ENCODE data around the gene AATF.

The AATF gene

GRCh38 chr17:36977568-36977967 is 28.8 kb downstream of the AATF start:
- DNase-seq (ENCODE audit: low read depth in 2 of 2, low spot score in 1 of 2), result no peak

GRCh38 chr17:36978810-36979564 is 30.2 kb downstream of the AATF start:
- no peak for DNase-seq (ENCODE audit: low read depth in 2 of 2, low spot score in 1 of 2)

- DNase-seq (ENCODE audit: low read depth in 2 of 2, low spot score in 1 of 2), result no peak
Observed at GRCh38 chr17:36979565-36979941, 30.8 kb downstream of the AATF start.

- DNase-seq (ENCODE audit: low read depth in 2 of 2, low spot score in 1 of 2), result no peak
Observed at GRCh38 chr17:36980280-36980761, 31.6 kb downstream of the AATF start.

- DNase-seq (ENCODE audit: low read depth in 2 of 2, low spot score in 1 of 2), result no peak
Observed at GRCh38 chr17:36983618-36984017, 34.9 kb downstream of the AATF start.

- no peak for DNase-seq (ENCODE audit: low read depth in 2 of 2, low spot score in 1 of 2)
Observed at GRCh38 chr17:36989173-36989572, 40.4 kb downstream of the AATF start.

GRCh38 chr17:36992701-36993100 is 43.9 kb downstream of the AATF start:
- DNase-seq (ENCODE audit: low read depth in 2 of 2, low spot score in 1 of 2), result no peak

GRCh38 chr17:36993227-36993626 is 44.5 kb downstream of the AATF start:
- no peak for DNase-seq (ENCODE audit: low read depth in 2 of 2, low spot score in 1 of 2)

GRCh38 chr17:36994438-36994837 is 45.7 kb downstream of the AATF start:
- no peak for DNase-seq (ENCODE audit: low read depth in 2 of 2, low spot score in 1 of 2)

GRCh38 chr17:36999471-36999870 is 50.7 kb downstream of the AATF start:
- DNase-seq (ENCODE audit: low read depth in 2 of 2, low spot score in 1 of 2), result no peak

GRCh38 chr17:37016780-37017179 is 68.0 kb downstream of the AATF start:
- DNase-seq (ENCODE audit: low read depth in 2 of 2, low spot score in 1 of 2), result no peak

GRCh38 chr17:37017404-37017803 is 68.7 kb downstream of the AATF start:
- no peak for DNase-seq (ENCODE audit: low read depth in 2 of 2, low spot score in 1 of 2)

- no peak for DNase-seq (ENCODE audit: low read depth in 2 of 2, low spot score in 1 of 2)
Observed at GRCh38 chr17:37019117-37019740, 70.5 kb downstream of the AATF start.

- no peak for DNase-seq (ENCODE audit: low read depth in 2 of 2, low spot score in 1 of 2)
Observed at GRCh38 chr17:37019741-37020129, 71.0 kb downstream of the AATF start.

GRCh38 chr17:37024181-37024637 is 75.5 kb downstream of the AATF start:
- DNase-seq (ENCODE audit: low read depth in 2 of 2, low spot score in 1 of 2), result no peak

- no peak for DNase-seq (ENCODE audit: low read depth in 2 of 2, low spot score in 1 of 2)
Observed at GRCh38 chr17:37025238-37025637, 76.5 kb downstream of the AATF start.

GRCh38 chr17:37025847-37026530 is 77.2 kb downstream of the AATF start:
- no peak for DNase-seq (ENCODE audit: low read depth in 2 of 2, low spot score in 1 of 2)

GRCh38 chr17:37026531-37026869 is 77.7 kb downstream of the AATF start:
- no peak for DNase-seq (ENCODE audit: low read depth in 2 of 2, low spot score in 1 of 2)

- DNase-seq (ENCODE audit: low read depth in 2 of 2, low spot score in 1 of 2), result no peak
Observed at GRCh38 chr17:37028040-37028439, 79.3 kb downstream of the AATF start.

- no peak for DNase-seq (ENCODE audit: low read depth in 2 of 2, low spot score in 1 of 2)
Observed at GRCh38 chr17:37031493-37032083, 82.8 kb downstream of the AATF start.

- no peak for DNase-seq (ENCODE audit: low read depth in 2 of 2, low spot score in 1 of 2)
Observed at GRCh38 chr17:37037590-37038155, 88.9 kb downstream of the AATF start.

- DNase-seq (ENCODE audit: low read depth in 2 of 2, low spot score in 1 of 2), result no peak
Observed at GRCh38 chr17:37039269-37039668, 90.5 kb downstream of the AATF start.
